ACC112 (cell line): ENCODE data around the gene PTPRN2.
"Not testable (repeated sequence)": the region's sequence is repeated elsewhere in the genome, so short reads cannot be mapped to it uniquely, and the experiment has no call there.

Experiments used
- H2AFZ ChIP-seq: fragments of 200-600 bp; sonication (generic); one replicate; pipeline ENCODE4 v1.6.0; 2017; ENCODE audit warnings: antibody characterized with exemption, low read length; ENCODE audit not compliant: unreplicated experiment
- H3K27ac ChIP-seq: fragments of 200-600 bp; sonication (generic); 2 replicates; pipeline ENCODE4 v1.5.1; 2014; ENCODE audit warnings: low read depth, mild to moderate bottlenecking, antibody characterized with exemption, low read length, moderate library complexity
- H3K27me3 ChIP-seq: fragments of 200-600 bp; sonication (generic); 2 replicates; pipeline ENCODE4 v1.6.1; 2014; ENCODE audit warnings: mild to moderate bottlenecking, antibody characterized with exemption, low read length, moderate library complexity, mixed read lengths; ENCODE audit not compliant: insufficient read depth
- H3K36me3 ChIP-seq: fragments of 200-600 bp; sonication (generic); 2 replicates; pipeline ENCODE4 v1.6.1; 2016; ENCODE audit warnings: mild to moderate bottlenecking, antibody characterized with exemption, low read length, moderate library complexity, mixed read lengths; ENCODE audit not compliant: insufficient read depth
- H3K4me1 ChIP-seq: fragments of 200-600 bp; sonication (generic); one replicate; pipeline ENCODE4 v1.6.1; 2016; ENCODE audit warnings: low read length, mixed read lengths; ENCODE audit not compliant: insufficient read depth, unreplicated experiment, control insufficient read depth
- H3K4me3 ChIP-seq: fragments of 200-600 bp; sonication (generic); 2 replicates; pipeline ENCODE4 v1.5.1; 2014; ENCODE audit warnings: mild to moderate bottlenecking, low read depth, low read length
- H3K79me2 ChIP-seq: fragments of 200-600 bp; sonication (generic); one replicate; pipeline ENCODE4 v1.6.0; 2016; ENCODE audit warnings: low read length; ENCODE audit not compliant: control insufficient read depth, unreplicated experiment, insufficient read depth

Gene PTPRN2

DNA sequence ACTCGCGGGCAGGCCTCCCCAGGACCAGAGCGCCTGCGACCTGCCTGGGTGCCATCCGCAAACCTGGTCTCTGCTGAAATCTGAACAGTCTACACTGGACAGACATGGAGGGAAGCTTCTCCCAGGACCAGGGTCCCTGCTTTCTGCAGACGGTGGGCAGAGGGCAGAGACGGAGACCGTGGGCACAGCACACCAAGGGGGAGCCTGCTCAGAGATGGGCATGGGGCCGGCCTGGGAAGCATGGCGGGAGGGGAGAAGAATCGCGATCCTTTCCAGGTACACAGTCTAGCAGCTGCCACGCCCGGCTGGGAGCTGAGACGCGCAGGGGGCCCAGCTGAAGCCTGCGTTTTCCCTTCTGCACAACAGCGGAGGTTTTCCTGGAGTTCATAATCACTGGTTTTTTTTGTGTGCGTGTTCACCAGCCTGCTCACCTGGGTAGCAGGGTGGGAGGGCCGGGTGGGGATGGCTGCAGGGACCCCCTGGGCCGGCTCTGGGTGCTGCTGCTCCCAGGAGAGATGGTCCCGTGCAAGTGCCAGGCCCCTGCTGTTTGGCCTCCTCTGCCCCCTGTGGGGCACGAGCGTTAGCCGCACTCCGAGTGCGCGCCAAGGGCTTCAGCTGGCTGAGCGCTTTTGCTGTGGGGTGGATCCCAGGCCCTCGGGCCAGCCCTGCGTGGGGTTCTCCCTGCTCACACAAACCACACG lies 802.0 kb downstream of the PTPRN2 start:
- H3K36me3 ChIP-seq: no peaks in the 10 kb centered on the region
- H3K27ac ChIP-seq: no peak overlapping the region
- H3K4me3 ChIP-seq: no peak overlapping the region
- H2AFZ ChIP-seq: no peak overlapping the region
- H3K27me3 ChIP-seq: no peaks in the 10 kb centered on the region
- H3K79me2 ChIP-seq: no peaks in the 10 kb centered on the region
- no peaks in the 10 kb centered on the region for H3K4me1 ChIP-seq

DNA sequence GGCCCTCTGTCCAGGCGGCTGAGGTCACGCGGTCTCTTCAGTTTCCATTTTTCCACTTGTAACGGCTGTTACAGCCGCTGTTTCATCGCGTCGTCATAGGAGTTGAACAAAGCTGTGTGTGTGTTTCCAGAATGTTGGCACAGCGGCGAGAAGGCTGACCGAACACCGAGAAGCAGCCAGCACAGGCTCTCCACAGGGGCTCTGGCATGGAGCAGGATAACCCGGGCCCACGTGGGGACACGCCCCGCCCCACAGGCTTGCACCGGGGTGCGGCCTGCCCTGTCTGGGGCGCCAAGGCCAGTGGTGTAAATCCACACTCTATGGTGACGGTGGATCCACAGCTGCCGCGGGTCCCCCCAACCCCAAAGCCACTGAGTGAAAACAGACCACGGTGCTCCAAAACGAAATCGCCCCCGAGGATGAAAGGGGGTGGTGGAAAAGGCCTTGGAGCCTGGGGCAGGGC lies 802.6 kb downstream of the PTPRN2 start:
- Histone ChIP-seq H3K27me3 (no peaks in the 10 kb centered on the region), H3K36me3 (no peaks in the 10 kb centered on the region), H3K4me3 (no peak overlapping the region), H3K27ac (no peak overlapping the region), H3K79me2 (no peaks in the 10 kb centered on the region), H3K4me1 (no peaks in the 10 kb centered on the region), H2AFZ (no peak overlapping the region)

DNA sequence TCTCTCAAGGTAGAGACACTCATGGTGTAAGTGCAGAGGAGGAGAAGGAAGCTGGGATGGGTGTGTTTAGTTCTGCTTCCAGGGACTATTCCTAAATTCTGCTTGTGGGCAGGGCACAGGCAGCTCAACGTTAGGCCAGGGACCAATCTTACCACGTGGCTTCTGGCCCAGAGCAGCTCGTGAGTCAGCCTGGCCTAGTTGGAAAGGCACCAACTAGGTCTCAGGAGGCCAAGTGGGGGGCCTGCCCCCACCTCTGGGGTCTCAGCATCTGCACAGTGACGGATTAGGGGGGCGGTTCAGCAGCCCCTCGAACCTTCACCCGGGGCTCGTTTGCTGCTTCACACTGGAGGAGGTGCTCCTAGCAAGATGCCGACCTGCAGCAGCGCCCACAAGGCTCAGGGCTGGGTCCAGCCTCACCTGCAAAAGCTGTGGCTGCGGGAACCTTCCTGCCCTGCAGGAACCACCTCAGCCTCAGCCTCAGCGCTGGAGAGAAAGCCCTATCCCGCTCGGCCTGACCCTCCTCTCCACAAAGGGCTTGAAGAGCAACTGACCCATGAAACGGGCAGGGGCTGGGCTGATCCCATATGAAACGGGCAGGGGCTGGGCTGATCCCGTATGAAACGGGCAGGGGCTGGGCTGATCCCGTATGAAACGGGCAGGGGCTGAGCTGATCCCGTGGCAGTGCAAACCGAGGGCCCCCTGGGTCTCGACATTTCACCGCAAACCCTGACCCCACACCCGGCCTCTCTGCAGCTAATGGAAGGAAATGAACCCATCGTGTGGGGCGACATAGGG lies 803.4 kb downstream of the PTPRN2 start:
- no peak overlapping the region for H3K27ac ChIP-seq
- H3K79me2 ChIP-seq: no peaks in the 10 kb centered on the region
- no peak overlapping the region for H3K4me3 ChIP-seq
- H3K4me1 ChIP-seq: no peaks in the 10 kb centered on the region
- H2AFZ ChIP-seq: no peak overlapping the region
- no peaks in the 10 kb centered on the region for H3K27me3 ChIP-seq
- no peaks in the 10 kb centered on the region for H3K36me3 ChIP-seq

- no peaks in the 10 kb centered on the region for H3K79me2 ChIP-seq
- no peak overlapping the region for H3K4me3 ChIP-seq
- no peaks in the 10 kb centered on the region for H3K36me3 ChIP-seq
- no peak overlapping the region for H3K27ac ChIP-seq
- H3K27me3 ChIP-seq: no peaks in the 10 kb centered on the region
- no peak overlapping the region for H2AFZ ChIP-seq
- H3K4me1 ChIP-seq: no peaks in the 10 kb centered on the region
Observed at GRCh38 chr7:157782041-157782440, 805.6 kb downstream of the PTPRN2 start.

GRCh38 chr7:157780721-157781120 lies 806.9 kb downstream of the PTPRN2 start:
- Histone ChIP-seq H3K27me3 (no peaks in the 10 kb centered on the region), H3K27ac (no peak overlapping the region), H3K4me3 (no peak overlapping the region), H3K36me3 (no peaks in the 10 kb centered on the region), H2AFZ (no peak overlapping the region), H3K79me2 (no peaks in the 10 kb centered on the region), H3K4me1 (no peaks in the 10 kb centered on the region)

DNA sequence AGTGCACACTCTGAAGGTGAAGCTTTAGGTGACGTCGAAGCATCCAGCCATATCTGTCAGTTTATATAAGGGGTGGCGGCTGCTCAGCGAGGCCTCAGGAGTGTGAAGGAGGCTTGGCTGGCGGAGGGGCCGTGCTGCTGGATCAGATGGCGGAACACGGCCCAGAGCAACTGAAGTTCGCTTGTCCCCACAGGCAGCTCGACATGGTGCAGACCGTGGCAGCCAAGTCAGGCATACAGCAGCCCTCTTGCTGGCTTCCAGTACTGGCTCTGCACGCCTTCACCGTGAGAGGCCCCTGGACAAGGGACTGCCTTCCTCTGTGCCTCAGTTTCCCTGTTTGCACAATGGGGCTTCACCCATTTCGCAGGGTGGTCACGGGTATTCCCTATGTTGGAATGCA lies 807.3 kb downstream of the PTPRN2 start:
- Histone ChIP-seq H3K36me3 (no peaks in the 10 kb centered on the region), H3K4me1 (no peaks in the 10 kb centered on the region), H3K4me3 (no peak overlapping the region), H3K79me2 (no peaks in the 10 kb centered on the region), H3K27ac (no peak overlapping the region), H2AFZ (no peak overlapping the region), H3K27me3 (no peaks in the 10 kb centered on the region)

GRCh38 chr7:157779206-157779605 lies 808.4 kb downstream of the PTPRN2 start:
- Histone ChIP-seq H3K27me3 (no peaks in the 10 kb centered on the region), H2AFZ (no peak overlapping the region), H3K4me3 (no peak overlapping the region), H3K27ac (no peak overlapping the region), H3K36me3 (no peaks in the 10 kb centered on the region), H3K4me1 (no peaks in the 10 kb centered on the region), H3K79me2 (no peaks in the 10 kb centered on the region)

- not testable (repeated sequence) for H3K4me3 ChIP-seq, H3K4me1 ChIP-seq, H3K27me3 ChIP-seq, H3K79me2 ChIP-seq, H3K27ac ChIP-seq, H2AFZ ChIP-seq, H3K36me3 ChIP-seq
Observed at GRCh38 chr7:157777194-157777762, 810.3 kb downstream of the PTPRN2 start.

DNA sequence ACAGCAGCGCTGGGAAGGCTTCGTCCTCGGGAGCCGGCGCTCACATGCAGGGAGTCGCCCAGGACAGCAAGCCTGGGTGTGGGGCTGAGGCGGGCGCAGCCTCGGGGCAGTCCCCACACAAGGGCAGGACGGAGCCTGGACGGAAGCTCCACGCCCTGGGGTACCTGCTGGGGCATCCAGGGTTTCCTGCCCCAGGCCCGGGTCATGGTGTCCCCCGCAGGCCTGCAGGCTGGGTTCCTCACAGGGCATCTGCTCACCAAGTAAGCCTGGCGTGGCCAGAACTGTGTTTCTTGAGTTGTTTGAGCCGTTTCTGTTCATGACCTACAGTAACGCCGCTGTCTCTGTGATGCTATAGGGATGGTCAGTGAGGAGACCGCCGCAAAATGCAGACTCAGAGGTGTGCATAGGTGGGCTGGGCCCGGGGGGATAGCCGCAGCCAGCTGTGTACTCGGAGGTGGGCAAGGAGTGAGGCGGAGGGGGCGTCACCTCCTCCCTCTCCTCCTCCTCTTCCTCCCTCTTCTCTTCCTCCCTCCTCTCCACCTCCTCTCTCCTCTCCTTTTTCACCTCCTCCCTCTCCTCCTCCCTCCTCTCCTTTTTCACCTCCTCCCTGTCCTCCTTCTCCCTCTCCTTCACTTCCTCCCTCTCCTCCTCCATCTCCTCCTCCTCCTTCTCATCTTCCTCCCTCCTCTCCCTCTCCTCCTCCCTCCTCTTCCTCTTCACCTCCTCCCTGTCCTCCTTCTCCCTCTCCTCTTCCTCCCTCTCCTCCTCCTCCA lies 811.9 kb downstream of the PTPRN2 start:
- Histone ChIP-seq H3K79me2 (no peaks in the 10 kb centered on the region), H3K27me3 (no peaks in the 10 kb centered on the region), H3K4me1 (no peaks in the 10 kb centered on the region), H3K36me3 (no peaks in the 10 kb centered on the region), H2AFZ (no peak overlapping the region), H3K4me3 (no peak overlapping the region), H3K27ac (no peak overlapping the region)

- H2AFZ ChIP-seq: no peak overlapping the region
- no peaks in the 10 kb centered on the region for H3K4me1 ChIP-seq
- H3K4me3 ChIP-seq: no peak overlapping the region
- H3K27ac ChIP-seq: no peak overlapping the region
- H3K36me3 ChIP-seq: no peaks in the 10 kb centered on the region
- H3K27me3 ChIP-seq: no peaks in the 10 kb centered on the region
- no peaks in the 10 kb centered on the region for H3K79me2 ChIP-seq
Observed at GRCh38 chr7:157775021-157775559, 812.5 kb downstream of the PTPRN2 start.
